H1 (cell line): ENCODE data around the gene CYP2C18. TPM values are rescaled to one million over a fixed set of nuclear protein-coding genes. Genes with fewer than 3 reads are reported as not detected.

Experiments used
- CTCF ChIA-PET: fragments of 300-600 bp; sonication (Branson Sonifier 250); formaldehyde crosslinking; loops from one replicate; lab custom pipeline; 2021; ENCODE audit not compliant: partially characterized antibody; lab: Charles Lee
- POLR2A ChIA-PET: fragments of 300-600 bp; sonication (Branson Sonifier 250); formaldehyde crosslinking; loops from one replicate; lab custom pipeline; 2021; ENCODE audit warnings: inconsistent platforms; ENCODE audit not compliant: partially characterized antibody; lab: Charles Lee
- DNase-seq, 2 experiments: peaks; one replicate each; pipeline versions ENCODE4 v3.0.0 to v3.0.0-alpha.2; 2010 to 2022; ENCODE audit warnings: low spot score in 2 of 2, low read depth in 1 of 2, mixed read lengths in 1 of 2
- FAIRE-seq: peaks from 2 replicates; lab custom pipeline; 2011; peaks lifted over from hg19 to GRCh38; lab: Jason Lieb, UNC
- H2AFZ ChIP-seq: 2 replicates; pipeline ENCODE4 v1.8.1; 2012; ENCODE audit warnings: low read length, inconsistent platforms
- H2AK5ac ChIP-seq: 2 replicates; pipeline ENCODE4 v1.6.1; 2013; ENCODE audit warnings: low read depth, low read length
- H2BK120ac ChIP-seq: replicated peaks from 2 replicates; pipeline ENCODE3; 2013; ENCODE audit warnings: low read depth, low read length, inconsistent platforms
- H2BK12ac ChIP-seq: 2 replicates; pipeline ENCODE4 v1.6.1; 2013; ENCODE audit warnings: low read depth, low read length
- H2BK15ac ChIP-seq: 2 replicates; pipeline ENCODE4 v1.6.1; 2013; ENCODE audit warnings: low read length
- H2BK20ac ChIP-seq: 2 replicates; pipeline ENCODE4 v1.6.1; 2013; ENCODE audit warnings: low read length
- H2BK5ac ChIP-seq: 2 replicates; pipeline ENCODE4 v1.6.1; 2013; ENCODE audit warnings: low read depth, low read length
- H3K14ac ChIP-seq: 2 replicates; pipeline ENCODE4 v1.6.1; 2013; ENCODE audit warnings: inconsistent platforms; ENCODE audit not compliant: insufficient read length
- H3K18ac ChIP-seq: 2 replicates; pipeline ENCODE4 v1.6.1; 2013; ENCODE audit warnings: low read length; ENCODE audit errors: extremely low read depth
- H3K23ac ChIP-seq: 2 replicates; pipeline ENCODE4 v1.6.1; 2013; ENCODE audit warnings: inconsistent platforms; ENCODE audit not compliant: insufficient read length
- H3K23me2 ChIP-seq: 2 replicates; pipeline ENCODE4 v1.6.1; 2013; ENCODE audit warnings: low read depth, low read length
- H3K27ac ChIP-seq: 2 replicates; pipeline ENCODE4 v1.6.1; 2011; ENCODE audit warnings: low read depth, low read length, inconsistent platforms
- H3K27me3 ChIP-seq, 4 experiments: replicated peaks in 1 of 4; 1 replicate in 1 of 4; 2 replicates in 3 of 4; pipeline versions ENCODE4 v1.6.1 to v1.8.1; 2011 to 2013; ENCODE audit warnings: low read length in 3 of 4, mild to moderate bottlenecking in 3 of 4, inconsistent platforms in 2 of 4, mixed read lengths in 2 of 4, moderate library complexity in 1 of 4; ENCODE audit not compliant: control insufficient read depth in 3 of 4, insufficient read depth in 3 of 4; ENCODE audit errors: extremely low read depth in 1 of 4
- H3K36me3 ChIP-seq, 4 experiments: 2 replicates each; pipeline versions ENCODE4 v1.6.1 to v1.8.1; 2011 to 2013; ENCODE audit warnings: mild to moderate bottlenecking in 4 of 4, low read length in 3 of 4, moderate library complexity in 2 of 4, control low read depth in 1 of 4, inconsistent platforms in 1 of 4; ENCODE audit not compliant: insufficient read depth in 4 of 4, control insufficient read depth in 2 of 4
- H3K4ac ChIP-seq: replicated peaks from 2 replicates; pipeline ENCODE3; 2013; ENCODE audit warnings: low read length, low read depth, mixed read lengths, inconsistent platforms; ENCODE audit not compliant: insufficient read length
- H3K4me1 ChIP-seq, 4 experiments: replicated peaks in 1 of 4; 1 replicate in 1 of 4; 2 replicates in 3 of 4; pipeline versions ENCODE4 v1.6.1 to v1.8.1; 2011 to 2013; ENCODE audit warnings: low read length in 3 of 4, inconsistent platforms in 2 of 4, mixed read lengths in 1 of 4; ENCODE audit not compliant: insufficient read depth in 4 of 4, control insufficient read depth in 3 of 4
- H3K4me2 ChIP-seq, 2 experiments: 2 replicates each; pipeline versions ENCODE4 v1.6.1 to v1.8.1; 2011 to 2013; ENCODE audit warnings: low read depth in 2 of 2, low read length in 2 of 2, control low read depth in 1 of 2, inconsistent platforms in 1 of 2, mild to moderate bottlenecking in 1 of 2; ENCODE audit not compliant: insufficient read depth in 1 of 2
- H3K4me3 ChIP-seq, 4 experiments: fragments of 200-600, 300-600 bp in 1 of 4; sonication (generic), shearing (Covaris generic), sonication (Bioruptor Twin) in 1 of 4; 2 replicates each; pipeline versions ENCODE4 v1.5.1 to v1.8.1; 2011 to 2016; ENCODE audit warnings: low read length in 4 of 4, low read depth in 3 of 4, control low read depth in 2 of 4, inconsistent platforms in 2 of 4, mild to moderate bottlenecking in 2 of 4, mixed read lengths in 1 of 4, moderate library complexity in 1 of 4; ENCODE audit not compliant: insufficient read depth in 2 of 4; ENCODE audit errors: extremely low read depth in 1 of 4
- H3K56ac ChIP-seq: replicated peaks from 2 replicates; pipeline ENCODE3; 2013; ENCODE audit warnings: low read depth, mild to moderate bottlenecking, mixed read lengths, low read length, inconsistent platforms; ENCODE audit not compliant: insufficient read length
- H3K79me1 ChIP-seq: 2 replicates; pipeline ENCODE4 v1.6.1; 2013; ENCODE audit warnings: low read depth, low read length, control low read depth
- H3K79me2 ChIP-seq, 2 experiments: 2 replicates each; pipeline versions ENCODE4 v1.6.1 to v1.8.1; 2012 to 2013; ENCODE audit warnings: low read length in 2 of 2, mild to moderate bottlenecking in 2 of 2, inconsistent platforms in 1 of 2; ENCODE audit not compliant: insufficient read depth in 2 of 2, control insufficient read depth in 1 of 2
- H3K9ac ChIP-seq, 4 experiments: replicated peaks in 1 of 4; 1 replicate in 1 of 4; 2 replicates in 3 of 4; pipeline versions ENCODE4 v1.6.1 to v1.8.1; 2011 to 2013; ENCODE audit warnings: low read depth in 3 of 4, low read length in 3 of 4, control low read depth in 2 of 4, mild to moderate bottlenecking in 2 of 4, moderate library complexity in 2 of 4, inconsistent platforms in 1 of 4; ENCODE audit errors: extremely low read depth in 1 of 4
- H3K9me3 ChIP-seq, 2 experiments: 2 replicates each; pipeline versions ENCODE4 v1.6.1 to v1.8.1; 2012 to 2013; ENCODE audit warnings: mild to moderate bottlenecking in 2 of 2, moderate library complexity in 2 of 2, control low read depth in 1 of 2, inconsistent platforms in 1 of 2, low read depth in 1 of 2, low read length in 1 of 2, mixed read lengths in 1 of 2; ENCODE audit not compliant: insufficient read depth in 2 of 2
- H4K20me1 ChIP-seq, 2 experiments: replicated peaks in 1 of 2; 2 replicates each; pipeline versions ENCODE3 to v1.8.1; 2011 to 2013; ENCODE audit warnings: inconsistent platforms in 2 of 2, low read length in 2 of 2, mild to moderate bottlenecking in 1 of 2; ENCODE audit not compliant: insufficient read depth in 2 of 2, control insufficient read depth in 1 of 2
- H4K5ac ChIP-seq: 2 replicates; pipeline ENCODE4 v1.6.1; 2013; ENCODE audit warnings: low read length, low read depth, mixed read lengths, inconsistent platforms; ENCODE audit not compliant: insufficient read length
- H4K8ac ChIP-seq: 2 replicates; pipeline ENCODE4 v1.8.0; 2013; ENCODE audit warnings: mild to moderate bottlenecking, moderate library complexity, low read length, inconsistent platforms; ENCODE audit not compliant: insufficient read depth; ENCODE audit errors: extremely low read depth
- H4K91ac ChIP-seq: replicated peaks from 2 replicates; pipeline ENCODE3; 2013; ENCODE audit warnings: low read length, mixed read lengths, inconsistent platforms; ENCODE audit not compliant: insufficient read length
- BACH1 ChIP-seq: IDR thresholded peaks from 2 replicates; pipeline ENCODE4 v1.6.1; 2012; ENCODE audit warnings: low read length, improper control_type of control experiment
- BCL11A ChIP-seq, 2 experiments: IDR thresholded peaks; one replicate each; pipeline ENCODE4 v1.6.1; 2011; ENCODE audit warnings: low read depth in 2 of 2, low read length in 2 of 2, mild to moderate bottlenecking in 2 of 2
- CREB1 ChIP-seq: IDR thresholded peaks from 2 replicates; pipeline ENCODE4 v1.6.1; 2012; ENCODE audit warnings: inconsistent platforms
- FOSL1 ChIP-seq: IDR thresholded peaks from 2 replicates; pipeline ENCODE4 v1.6.1; 2011; ENCODE audit warnings: mild to moderate bottlenecking, low read depth, low read length, moderate library complexity; ENCODE audit not compliant: insufficient read depth
- JUND ChIP-seq: IDR thresholded peaks from 2 replicates; pipeline ENCODE4 v1.6.1; 2011; ENCODE audit warnings: mild to moderate bottlenecking, improper control_type of control experiment, low read length
- SAP30 ChIP-seq: fragments of 300-600 bp; sonication (generic); IDR thresholded peaks from 2 replicates; pipeline ENCODE4 v1.7.1; 2012; ENCODE audit warnings: low read length, moderate library complexity, mild to moderate bottlenecking, inconsistent platforms; ENCODE audit not compliant: insufficient read depth, insufficient replicate concordance
- SP1 ChIP-seq: IDR thresholded peaks from 2 replicates; pipeline ENCODE4 v1.6.1; 2011; ENCODE audit warnings: low read depth, low read length
- SUZ12 ChIP-seq: fragments of 200-600 bp; sonication (generic); IDR thresholded peaks from 2 replicates; pipeline ENCODE4 v1.6.1; 2012; ENCODE audit warnings: mild to moderate bottlenecking, inconsistent platforms, low read length, moderate library complexity, mixed read lengths
- WGBS, 2 experiments: shearing (Covaris generic) in 1 of 2; methylation state at CpG; one replicate each; pipeline versions ENCODE4 v1.1.6 to v1.1.7; 2013 to 2015; ENCODE audit warnings: low lambda C conversion rate in 2 of 2, mixed read lengths in 2 of 2, inconsistent platforms in 1 of 2, low coverage in 1 of 2, missing lambda C conversion rate in 1 of 2; ENCODE audit not compliant: insufficient replicate concordance in 2 of 2, insufficient coverage in 1 of 2, insufficient read length in 1 of 2; ENCODE audit errors: extremely low coverage in 1 of 2, missing lambda C conversion rate in 1 of 2; 5-methylcytosine and 5-hydroxymethylcytosine counted together
- polyA plus RNA-seq, 7 experiments: library from polyadenylated mRNA; depleted of rRNA in 3 of 7; stranded (reverse) in 5 of 7; unstranded in 2 of 7; fragments of >200 nt in 5 of 7; fragments of 200-250 nt in 2 of 7; gene quantifications; 1 replicate in 5 of 7; 2 replicates in 1 of 7; 4 replicates in 1 of 7; pipeline versions ENCODE4 v1.2.1 to v1.2.3, GENCODE V29; 2011 to 2013; ENCODE audit warnings: missing spikeins in 2 of 7, mixed read lengths in 2 of 7
- total RNA-seq: library from RNA; stranded (reverse); fragmentation: NEBNext Ultra II Directional; extraction: Animal tissue kit (Norgen Biotek cat#: 25700); gene quantifications from 2 replicates; pipeline ENCODE4 v1.2.1, GENCODE V29; 2021
- TF ChIP-seq, protein P1 (sequence below): IDR thresholded peaks from 2 replicates; pipeline ENCODE4 v1.6.1; 2011; ENCODE audit warnings: low read depth, mild to moderate bottlenecking, low read length; ENCODE audit not compliant: insufficient read depth
- TF ChIP-seq, protein P2 (sequence below): IDR thresholded peaks from 2 replicates; pipeline ENCODE4 v1.6.1; 2012; ENCODE audit warnings: inconsistent platforms

The CYP2C18 gene
- total and polyA plus RNA-seq, 2 of the 8 experiments (the other 6 are each of a cell fraction or from before 2014, with no cell fraction given): 0.17 TPM; not detected in 1

DNA sequence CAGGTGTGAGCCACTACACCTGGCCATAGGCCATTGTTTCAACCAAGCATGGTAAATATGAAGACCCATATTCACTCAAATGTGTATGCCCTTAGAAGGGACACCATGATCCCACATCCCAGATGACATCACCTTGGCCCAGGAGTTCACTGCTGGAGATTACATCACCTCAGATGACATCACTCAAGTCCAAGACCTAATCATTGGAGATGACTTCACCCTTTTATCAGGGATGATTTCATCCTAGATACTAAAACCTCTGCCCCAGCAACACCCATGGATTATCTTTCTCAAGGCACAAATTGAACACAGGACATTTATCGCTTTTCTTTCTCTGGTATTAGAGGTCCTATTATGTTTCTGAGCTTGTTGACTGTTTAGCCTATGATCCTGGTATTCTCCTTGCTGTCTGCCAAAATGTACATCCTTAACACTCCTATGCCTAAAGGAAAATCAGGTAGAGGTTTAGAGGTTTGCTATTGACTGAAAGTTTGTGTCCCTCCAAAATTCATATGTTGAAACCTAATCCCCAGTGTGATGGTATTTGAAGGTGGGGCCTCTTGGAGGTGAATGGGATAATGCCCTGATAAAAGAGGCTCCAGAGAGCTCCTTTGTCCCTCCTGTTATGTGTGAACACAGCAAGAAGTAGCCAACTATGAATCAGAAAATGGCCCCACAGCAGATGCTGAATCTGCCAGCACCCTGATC is 9.8 kb upstream of the CYP2C18 start:
- H2BK120ac ChIP-seq: no peak overlapping the region
- FAIRE-seq (no peak), DNase-seq (no peak)
- no peak overlapping the region for H4K91ac ChIP-seq
- no peak overlapping the region for H3K18ac ChIP-seq
- H3K79me1 ChIP-seq: no peaks in the 10 kb centered on the region
- H3K23me2 ChIP-seq: no peaks in the 10 kb centered on the region
- no peak overlapping the region for H2BK20ac ChIP-seq
- no peak overlapping the region for H3K4me3 ChIP-seq
- no peaks in the 10 kb centered on the region for H3K4me1 ChIP-seq
- H4K8ac ChIP-seq: no peak overlapping the region
- no peaks in the 10 kb centered on the region for H3K79me2 ChIP-seq
- no peak overlapping the region for H3K4me2 ChIP-seq
- H2AFZ ChIP-seq: no peak overlapping the region
- H2BK12ac ChIP-seq: no peak overlapping the region
- no peak overlapping the region for H2AK5ac ChIP-seq
- H3K56ac ChIP-seq: no peak overlapping the region
- no peak overlapping the region for H4K5ac ChIP-seq
- H3K14ac ChIP-seq: no peak overlapping the region
- ChIA-PET CTCF (interaction anchor here (0.6 to 1.5 kb wide), 4 partner anchors 11 to 823 kb away, joined by 3 to 5 read pairs (median 3); no protein-coding TSS in a partner anchor), POLR2A (interaction anchor here (1.2 kb wide), 1 partner anchor 11 kb away, joined by 3 read pairs; no protein-coding TSS in a partner anchor)
- no peak overlapping the region for H3K9ac ChIP-seq
- H3K9me3 ChIP-seq: no peaks in the 10 kb centered on the region
- no peaks in the 10 kb centered on the region for H4K20me1 ChIP-seq
- no peak overlapping the region for H3K27ac ChIP-seq
- H3K4ac ChIP-seq: no peak overlapping the region
- no peaks in the 10 kb centered on the region for H3K27me3 ChIP-seq
- no peak overlapping the region for H3K23ac ChIP-seq
- H2BK5ac ChIP-seq: no peak overlapping the region
- WGBS, 2 experiments: 88% methylated on average over 1 of the region's 1 CpG; no CpG with 5 or more reads in 1 of the 2 experiments
- no peaks in the 10 kb centered on the region for H3K36me3 ChIP-seq
- no peak overlapping the region for H2BK15ac ChIP-seq
- TF ChIP-seq SUZ12 (no peak), BCL11A (IDR thresholded peaks at IDR 0.05; ENCODE audit: low read depth in 2 of 2, low read length in 2 of 2) (no peak), SAP30 (no peak), CREB1 (no peak), JUND (no peak), BACH1 (no peak), FOSL1 (no peak), SP1 (no peak)
- TF ChIP-seq, protein P1, sequence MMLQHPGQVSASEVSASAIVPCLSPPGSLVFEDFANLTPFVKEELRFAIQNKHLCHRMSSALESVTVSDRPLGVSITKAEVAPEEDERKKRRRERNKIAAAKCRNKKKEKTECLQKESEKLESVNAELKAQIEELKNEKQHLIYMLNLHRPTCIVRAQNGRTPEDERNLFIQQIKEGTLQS: no peak
- TF ChIP-seq, protein P2, sequence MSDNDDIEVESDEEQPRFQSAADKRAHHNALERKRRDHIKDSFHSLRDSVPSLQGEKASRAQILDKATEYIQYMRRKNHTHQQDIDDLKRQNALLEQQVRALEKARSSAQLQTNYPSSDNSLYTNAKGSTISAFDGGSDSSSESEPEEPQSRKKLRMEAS: no peak
